GM18507 (cell line): ENCODE results near the gene PAIP2.
A peak's percentile ranks its signal among the peaks of the same experiment; 100 is the strongest.

Source experiments
- DNase-seq: peaks from one replicate; pipeline ENCODE4 v3.0.0; 2011; ENCODE audit warnings: low read depth; ENCODE audit not compliant: insufficient read length; ENCODE audit errors: extremely low spot score
- FAIRE-seq: peaks from 2 replicates; lab custom pipeline; 2011; peaks lifted over from hg19 to GRCh38; lab: Jason Lieb, UNC

The PAIP2 gene

DNA sequence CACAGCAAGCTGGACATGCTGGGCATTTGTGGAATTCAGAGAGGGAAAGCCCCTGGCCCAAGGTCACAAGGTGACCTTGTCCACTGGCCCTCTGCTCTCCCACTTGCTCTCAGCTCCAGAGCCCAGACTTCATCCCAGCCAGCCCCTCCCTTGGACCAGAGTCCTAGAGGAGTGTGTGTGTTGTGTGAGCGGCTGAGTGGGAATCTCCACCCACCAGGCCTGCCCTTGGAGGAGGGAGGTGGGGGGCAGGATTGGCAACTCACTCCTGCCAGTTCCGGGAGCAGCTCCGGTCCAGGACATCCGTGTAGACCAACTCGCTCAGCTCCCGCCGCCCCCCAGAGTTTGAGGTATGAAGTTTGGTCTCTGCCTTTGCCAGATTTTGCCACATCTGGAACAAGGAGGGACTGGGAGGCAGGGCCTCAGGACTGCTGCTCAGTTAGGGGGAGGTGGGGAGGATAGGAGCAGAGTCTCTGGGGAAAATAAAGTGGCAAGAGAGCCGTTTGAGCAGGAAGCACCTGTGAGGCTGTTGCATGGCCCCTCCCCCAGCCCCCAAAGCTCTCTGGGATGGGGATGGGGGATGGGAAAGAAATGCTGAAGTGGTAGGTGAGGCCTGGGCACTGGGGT is 46.7 kb downstream of the PAIP2 start:
- FAIRE-seq = peak; percentile 77
- DNase-seq = no peak

DNA sequence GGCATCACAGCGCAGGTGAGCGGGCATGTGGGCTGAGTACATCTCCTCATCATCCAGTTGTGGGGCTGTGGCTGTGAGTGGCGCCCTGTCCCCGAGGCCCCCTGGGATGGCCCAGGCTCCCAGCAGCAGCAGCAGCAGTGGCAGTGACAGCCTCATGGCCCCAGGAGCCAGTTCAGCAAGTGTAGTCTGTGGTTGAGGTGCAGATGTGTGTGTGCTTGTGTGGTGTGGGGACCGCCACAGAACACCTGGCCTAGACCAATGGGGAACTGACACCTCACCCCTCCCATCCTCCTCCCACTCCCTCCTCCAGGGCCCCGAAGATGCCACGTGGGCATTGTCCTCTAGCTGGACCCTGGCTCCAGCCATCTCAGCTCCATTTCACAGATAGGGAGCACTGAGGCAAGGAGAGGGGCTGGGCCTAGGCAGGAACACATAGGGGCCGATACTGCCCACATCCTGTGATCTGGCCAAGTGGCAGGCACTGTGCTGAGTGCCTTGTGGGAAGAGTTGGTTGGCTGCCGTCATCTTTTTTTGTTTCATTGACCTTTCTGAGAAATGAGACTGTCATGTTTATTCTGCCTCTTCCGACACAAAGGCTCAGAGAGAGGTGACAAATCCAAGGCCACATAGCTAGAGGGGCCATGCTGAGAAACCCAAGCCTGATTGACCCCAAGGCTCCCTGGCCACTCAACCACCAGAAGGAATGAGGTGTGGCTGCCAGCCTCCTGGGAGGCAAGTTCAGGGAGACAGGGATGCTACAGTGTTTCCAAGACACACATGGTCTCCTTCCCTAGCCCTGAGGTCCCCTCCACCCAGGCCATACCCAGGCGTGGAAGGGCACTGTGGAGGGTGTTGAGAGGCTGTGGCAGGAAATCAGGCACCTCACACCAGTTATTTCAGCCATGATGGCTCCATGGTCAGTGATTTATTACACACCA is 48.3 kb downstream of the PAIP2 start, which contains the start of gene MZB1:
Gene MZB1, minus strand, starts transcription at position 213 of the 938 bp plus-strand sequence. Its CDS starts 57 bp downstream, at position 156.
- peak; percentile 97 for FAIRE-seq
- peak; percentile 88 for DNase-seq

DNA sequence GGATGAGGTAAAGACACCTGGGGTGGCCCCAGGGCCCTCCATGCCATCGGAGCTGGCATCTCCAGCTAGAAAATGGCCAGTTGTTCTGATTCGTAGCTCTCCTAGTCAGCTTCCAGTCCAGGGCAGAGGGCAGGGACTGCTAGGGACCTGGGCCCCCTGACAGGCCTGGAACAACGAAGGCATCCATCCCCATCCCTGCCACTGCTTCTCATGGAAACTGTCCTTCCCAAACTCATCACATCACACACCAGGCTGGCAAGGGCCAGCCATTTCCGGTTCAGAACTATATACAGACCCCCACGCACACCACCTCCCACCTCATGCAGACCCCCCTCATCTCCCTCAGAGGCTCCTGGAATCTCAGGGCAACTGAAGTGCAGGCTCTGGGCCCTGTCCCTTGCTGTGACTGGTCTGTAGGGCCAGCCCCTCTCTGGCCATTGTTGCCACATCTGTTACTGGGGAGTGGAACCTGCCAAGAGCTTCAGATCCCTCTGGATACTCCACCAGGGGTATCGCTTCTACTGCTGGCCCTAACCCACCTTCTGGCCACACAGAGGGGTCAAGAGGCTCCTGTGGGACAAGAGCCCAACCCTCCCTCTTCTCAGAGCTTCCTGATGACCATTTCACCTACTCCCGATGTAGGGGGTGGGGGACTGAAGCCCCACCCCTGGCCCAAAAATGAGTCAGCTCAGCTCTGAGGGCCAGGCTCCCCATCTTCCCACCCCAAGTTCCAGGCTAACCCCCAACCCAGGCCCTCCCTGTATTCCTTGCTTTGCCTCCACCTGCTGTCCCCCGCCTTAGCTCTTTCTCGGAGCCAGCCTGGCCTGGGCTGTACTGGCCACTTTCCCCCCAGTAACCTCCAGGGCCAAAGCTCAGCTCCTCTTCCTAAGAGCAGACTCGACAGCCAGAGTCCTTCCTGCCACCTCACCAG is 49.2 kb downstream of the PAIP2 start:
- DNase-seq (no peak), FAIRE-seq (no peak)

DNA sequence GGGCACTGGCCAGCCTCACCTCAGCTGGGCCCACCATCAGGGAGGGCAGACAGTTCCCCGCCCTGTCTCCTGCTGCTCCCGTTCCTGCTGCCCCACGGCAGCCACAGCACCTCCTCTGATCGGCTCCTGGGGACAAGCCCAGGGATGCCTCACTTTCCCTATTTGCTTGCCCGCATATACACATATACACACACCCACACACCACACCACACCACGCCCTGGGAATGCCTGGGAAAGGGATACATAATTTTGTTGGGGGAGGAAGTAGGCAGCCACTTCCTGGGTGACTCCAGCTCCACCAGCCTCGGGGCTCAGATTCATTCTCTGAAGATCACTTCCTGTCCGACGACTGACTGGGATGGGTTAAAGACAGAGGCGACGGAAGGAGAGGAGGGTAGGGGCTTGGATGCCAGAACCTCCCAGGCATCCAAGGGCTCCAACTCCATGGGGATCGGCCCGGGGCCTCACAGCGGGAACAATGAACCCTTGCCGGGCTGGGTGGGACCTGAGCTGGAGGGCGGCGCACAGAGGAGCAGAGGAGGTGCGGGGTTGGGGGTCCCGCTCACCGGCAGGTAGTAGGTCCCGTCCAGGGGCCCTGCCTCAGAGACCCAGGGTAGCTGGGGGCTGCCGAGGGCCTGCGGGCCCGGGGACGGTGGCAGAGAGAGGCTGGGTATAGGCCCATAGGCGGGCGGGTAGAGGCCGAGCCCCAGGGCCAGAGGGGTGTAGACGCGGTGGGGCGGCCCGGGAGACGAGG is 50.1 kb downstream of the PAIP2 start:
- DNase-seq (no peak), FAIRE-seq (peak; percentile 79)

DNA sequence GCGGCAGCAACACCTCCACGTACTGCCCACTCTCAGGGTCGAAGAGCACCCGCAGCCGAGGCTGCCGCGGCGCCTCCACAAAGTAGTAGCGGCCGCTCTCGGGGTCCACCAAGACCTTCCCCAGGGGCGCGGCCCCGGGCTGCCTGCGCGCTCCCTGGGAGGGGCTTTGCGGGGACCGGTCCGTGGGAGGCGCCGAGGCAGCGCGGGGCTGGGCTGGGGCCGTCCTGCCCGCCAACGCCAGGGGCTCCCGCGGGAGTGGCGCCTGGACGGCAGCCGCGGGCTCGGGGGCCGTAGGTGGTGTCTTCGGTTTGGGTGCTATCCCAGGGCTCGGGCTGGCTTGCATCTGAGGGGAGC is 50.6 kb downstream of the PAIP2 start:
- FAIRE-seq (no peak), DNase-seq (no peak)

DNA sequence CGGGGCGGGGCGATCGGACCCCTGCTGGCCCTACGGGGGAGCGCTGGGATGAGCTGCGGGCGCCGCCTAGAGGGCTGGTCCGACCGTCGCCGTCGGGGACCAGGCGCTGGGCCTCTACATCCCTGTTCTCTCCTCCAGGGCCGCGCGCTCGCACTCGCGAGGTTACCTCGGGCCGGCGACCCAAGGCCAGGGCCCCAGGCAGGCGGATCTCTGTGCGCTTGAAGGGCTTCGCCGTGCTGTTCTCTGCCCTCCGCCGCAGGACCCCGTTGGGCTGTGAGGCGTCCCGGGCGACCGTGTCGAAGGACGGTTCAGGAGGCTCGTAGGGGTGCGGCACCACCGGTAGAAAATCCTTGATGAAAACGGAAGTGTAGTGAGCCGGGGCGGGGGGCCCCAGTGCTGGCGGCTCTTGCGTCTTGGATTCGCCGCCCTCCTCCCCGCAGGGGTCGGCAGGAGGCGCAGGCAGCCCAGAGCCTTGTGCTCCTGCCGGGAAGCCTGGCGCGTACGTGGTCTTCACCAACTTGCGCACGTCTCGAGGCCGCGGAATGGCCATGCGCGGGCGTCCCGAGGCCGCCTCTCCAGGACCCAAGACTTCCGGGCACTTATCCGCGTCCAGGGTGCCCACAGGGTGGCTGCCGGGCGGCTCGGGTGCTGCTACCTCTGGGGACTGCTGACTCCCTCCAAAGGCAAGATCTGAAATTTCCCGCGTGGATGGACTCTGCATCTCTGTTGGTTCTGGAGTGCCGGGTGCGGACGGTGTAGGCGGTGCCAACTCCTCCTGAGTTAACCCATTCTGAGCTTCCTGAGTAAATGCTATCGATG is 51.2 kb downstream of the PAIP2 start:
- peak; percentile 70 for DNase-seq

DNA sequence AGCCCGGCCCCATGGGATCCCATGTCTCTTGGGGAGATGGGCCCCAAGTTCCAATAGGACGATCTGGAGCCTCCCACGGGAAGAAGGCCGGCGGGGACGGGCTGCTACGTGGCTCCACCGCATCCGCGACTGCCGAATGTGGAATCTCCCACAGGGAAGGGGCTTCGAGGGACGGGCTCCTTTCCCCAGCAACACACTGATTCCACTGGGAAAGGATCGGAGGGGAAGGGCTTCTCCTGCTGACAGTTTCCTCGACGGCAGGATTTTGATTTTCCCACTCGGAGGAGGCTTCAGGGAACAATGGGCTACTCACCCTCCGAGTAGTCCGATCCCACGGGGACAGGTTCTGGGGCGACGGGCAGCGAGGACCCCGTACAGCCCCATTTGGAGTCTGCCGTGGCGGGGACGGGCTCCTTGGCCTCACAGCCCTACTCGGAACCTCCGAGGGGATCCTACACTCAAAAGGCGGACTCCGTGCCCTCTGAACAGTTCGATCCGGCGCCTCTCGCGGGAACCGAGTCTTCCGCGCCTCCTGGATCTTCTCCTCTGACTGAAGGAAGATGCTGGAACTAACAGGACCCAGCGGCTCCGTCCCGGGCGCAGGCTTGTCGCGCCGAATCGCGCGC is 52.0 kb downstream of the PAIP2 start:
- FAIRE-seq = no peak
- DNase-seq = no peak

More for the DNA sequence above, 51.2 kb downstream of the PAIP2 start:
- FAIRE-seq = peak; percentile 82

DNA sequence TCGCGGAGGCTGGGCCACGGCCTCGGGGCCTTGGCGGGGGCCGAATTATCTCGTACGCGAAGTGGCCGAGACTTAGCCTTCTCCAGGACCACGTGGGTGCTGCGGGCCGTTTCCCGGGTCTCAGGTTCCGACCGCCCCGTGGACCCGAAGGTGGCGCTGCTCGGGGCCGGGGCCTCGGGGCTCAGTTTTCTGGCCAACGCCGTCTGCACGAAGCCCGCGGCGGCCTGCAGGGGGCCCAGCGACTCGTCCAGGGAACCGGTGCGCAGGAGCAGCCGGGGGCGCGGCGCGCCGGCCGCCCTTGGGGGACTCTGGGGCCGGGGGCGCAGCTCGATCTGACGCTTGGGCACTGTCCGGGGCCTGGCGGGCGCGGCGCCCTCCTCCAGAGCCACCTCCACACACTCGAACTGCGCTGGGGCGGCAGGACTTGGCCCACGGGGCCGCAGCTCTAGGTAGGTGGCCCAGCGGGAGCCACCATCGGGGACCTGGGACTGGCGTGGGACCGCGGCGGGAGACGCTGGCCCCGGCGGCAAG is 52.5 kb downstream of the PAIP2 start:
- FAIRE-seq (peak; percentile 26), DNase-seq (no peak)

DNA sequence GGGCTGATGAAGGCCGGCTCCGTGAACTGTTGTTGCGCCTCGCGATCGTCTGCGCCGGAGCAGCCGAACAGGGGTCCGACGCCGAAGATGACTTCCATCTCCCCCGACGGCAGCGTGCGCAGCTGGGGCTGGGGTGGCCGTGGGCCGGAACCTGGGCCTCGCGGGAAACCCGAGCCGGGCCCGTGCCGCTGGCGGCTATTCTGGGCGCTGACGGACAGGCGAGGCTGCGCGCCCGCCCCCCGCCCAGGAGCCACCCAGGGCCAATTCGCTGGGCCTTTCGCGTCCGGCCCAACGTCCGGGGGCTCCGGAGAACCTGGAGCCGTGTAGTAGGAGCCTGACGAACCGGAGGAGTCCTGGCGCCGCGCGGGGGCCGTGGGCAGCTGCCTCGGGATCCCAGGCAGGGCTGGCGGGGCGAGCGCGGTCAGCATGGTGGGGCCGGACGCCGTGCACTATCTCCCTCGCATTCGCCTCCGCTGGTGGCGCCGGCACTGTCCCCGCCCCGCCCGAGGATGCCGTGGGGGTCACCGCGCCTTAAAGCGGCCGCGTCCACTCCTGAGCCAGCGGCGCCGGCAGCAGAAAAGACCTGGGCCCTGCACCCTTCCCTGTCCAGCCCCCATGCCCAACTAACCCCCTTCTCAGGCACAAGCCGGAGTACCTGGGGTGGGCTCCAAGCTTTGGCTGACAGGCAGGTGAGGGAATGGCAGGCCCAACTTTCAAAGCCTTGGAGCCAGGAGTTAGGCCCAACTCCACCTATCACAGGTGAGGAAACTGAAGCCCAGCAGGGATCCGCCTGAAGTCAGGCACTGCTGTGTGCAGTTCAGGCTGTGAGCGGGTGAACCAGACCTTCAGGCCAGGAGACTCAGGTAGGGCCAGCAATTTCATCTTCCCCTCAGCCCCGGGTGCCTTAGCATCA is 53.3 kb downstream of the PAIP2 start, which contains the start of gene PROB1:
Gene PROB1, minus strand, starts transcription at position 451 of the 913 bp plus-strand sequence. Its CDS starts 23 bp downstream, at position 428.
- DNase-seq (no peak), FAIRE-seq (no peak)

DNA sequence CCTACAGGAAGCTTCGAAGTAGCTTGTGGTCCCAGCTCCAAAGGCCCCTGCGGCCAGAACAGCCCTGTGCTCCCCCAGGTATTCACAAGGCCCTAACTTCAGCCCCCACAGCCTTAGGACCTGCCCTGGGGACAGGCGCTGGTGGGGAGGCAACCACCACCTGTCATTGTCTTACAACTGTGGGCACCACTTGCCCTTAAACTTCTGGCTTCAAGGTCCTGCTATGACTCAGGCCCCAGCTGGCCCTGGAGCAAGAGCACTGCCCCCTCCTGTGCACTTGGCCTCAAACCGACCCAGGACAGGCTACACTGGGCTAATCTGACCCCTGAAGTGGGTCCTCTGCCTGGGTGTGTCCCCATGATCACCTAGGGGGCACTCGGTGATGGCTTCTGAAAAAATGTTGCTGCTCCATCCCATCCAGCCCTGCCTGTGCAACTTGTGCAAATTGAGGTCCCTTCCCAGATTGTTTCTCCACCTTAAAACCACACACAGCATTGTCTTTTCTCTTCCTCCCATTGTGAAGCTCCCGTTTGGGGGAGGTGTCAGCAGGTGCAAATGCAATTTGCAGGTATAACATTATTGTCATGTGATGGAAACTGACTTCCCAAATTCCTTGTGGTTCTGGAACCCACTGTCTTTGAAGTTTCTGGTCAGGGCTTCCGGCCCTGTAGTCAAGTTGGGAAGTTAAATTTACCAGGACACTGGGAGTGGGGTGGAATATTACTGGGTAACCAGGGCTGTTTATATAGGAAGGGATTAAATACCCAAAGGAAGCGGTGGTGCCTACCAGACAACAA is 54.4 kb downstream of the PAIP2 start:
- FAIRE-seq (peak; percentile 38), DNase-seq (no peak)

DNA sequence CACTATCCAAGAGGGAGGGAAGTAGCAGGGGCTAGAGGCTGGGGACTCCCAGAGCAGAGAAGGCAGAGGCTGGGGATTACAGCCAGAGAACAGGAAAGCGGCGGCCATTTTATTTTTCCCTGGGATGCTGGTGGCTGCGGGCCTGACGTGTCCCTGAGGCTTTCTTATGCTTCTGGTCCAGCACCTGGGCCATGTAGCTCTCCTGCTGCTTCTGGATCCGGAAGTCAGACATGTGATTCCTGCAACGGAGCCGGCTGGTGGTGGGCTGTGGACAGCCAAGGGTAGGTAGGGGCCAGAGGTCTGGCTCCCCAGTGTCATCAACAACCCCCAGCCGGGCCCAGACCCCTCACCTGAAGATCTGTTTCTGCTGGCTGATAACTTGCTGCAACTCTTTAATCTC is 55.0 kb downstream of the PAIP2 start:
- FAIRE-seq (no peak), DNase-seq (no peak)

DNA sequence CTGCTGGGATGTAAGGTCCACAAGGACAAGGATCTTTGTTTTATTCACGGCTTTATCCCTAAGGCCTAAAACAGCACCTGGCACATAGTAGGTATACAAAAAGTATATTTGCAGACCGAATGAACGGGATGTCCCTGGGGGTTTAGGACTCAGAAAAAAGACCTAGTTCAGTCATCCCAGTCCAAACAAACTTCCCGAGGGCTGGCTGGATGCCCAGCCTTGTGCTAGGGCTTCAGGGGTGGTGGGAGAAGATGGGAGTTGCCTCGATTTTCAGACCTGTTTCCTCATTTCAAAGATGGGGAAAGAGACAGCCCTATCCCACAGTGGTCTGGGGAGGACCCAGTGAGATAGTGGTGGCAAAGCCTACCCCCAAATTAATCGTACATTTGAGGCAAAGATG is 56.3 kb downstream of the PAIP2 start:
- FAIRE-seq (no peak), DNase-seq (no peak)

DNA sequence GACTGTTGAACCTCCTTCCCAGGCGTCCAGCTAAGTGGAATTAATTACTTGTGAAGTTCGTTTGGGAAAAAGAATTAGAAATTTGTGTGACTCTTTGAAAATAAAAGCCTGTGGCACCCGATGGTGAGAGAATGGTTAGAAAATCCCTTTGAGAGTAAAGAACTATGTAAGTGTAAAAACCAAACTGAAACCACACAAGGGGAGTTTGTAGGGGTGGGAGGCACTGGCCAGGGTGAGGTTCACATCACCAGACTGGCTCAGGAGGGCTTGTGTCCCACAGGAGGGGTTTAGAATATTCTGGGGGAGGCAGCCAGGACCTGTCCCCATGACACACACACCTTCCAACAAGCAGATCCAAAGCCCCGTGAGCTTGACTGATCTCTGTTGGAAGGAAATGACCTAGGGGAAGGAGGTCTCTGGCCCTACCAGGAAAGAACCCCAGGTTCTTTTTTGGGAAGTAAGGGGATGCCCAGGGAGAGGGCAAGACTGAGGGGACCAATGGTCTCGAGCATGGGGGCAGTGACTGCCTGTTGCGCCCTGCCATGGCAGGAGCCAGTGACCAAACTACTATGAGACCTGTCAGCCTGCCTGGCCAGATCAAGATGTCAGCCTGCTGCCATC is 58.0 kb downstream of the PAIP2 start:
- DNase-seq = no peak
- FAIRE-seq = peak; percentile 78

DNA sequence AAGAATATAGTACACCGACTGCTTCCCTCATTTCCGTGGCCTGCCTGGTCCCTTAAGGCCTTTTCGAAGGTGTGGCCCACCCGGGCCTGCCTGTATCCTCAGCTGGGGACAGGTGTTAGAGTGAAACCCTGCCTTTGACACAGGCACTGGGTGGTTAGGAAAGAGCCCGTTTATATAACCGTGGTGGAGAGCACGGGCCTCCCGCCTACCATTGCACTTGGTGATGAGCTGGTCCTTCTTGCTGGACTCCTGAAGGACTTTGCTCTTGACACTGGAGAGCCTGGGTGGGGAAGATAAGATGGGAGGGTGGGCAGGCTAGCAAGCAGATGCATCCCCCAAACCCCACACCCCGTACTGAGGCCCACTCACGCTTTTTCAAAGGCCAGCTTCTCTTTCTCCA is 59.9 kb downstream of the PAIP2 start:
- FAIRE-seq (no peak), DNase-seq (no peak)

DNA sequence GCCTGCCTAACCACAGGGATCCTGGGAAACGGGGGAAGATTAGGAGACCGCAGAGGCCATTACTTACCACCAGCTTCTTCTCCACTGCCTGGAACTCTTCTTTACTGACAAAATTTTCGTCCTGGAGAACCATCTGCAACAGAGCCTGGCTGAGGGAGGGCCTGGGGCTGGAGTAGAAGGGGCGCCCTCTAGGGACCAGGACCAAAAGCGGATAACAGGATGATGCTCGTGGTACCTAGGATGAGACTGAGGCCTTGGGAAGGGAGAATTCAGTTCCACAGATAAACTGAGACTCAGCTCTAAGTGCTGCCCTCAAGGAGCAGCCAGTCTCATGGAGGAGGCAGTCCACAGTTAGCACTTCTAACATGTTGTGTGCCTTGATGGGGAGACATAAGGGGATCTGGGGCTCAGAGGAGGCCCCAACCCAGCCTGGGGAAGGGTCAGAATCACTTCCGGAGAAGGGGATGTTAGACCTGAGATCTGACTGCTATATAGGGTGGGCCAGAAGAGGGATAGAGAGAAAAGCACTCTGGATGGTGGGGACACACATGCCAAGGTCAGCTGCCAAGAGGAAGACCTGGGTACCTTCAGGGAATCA is 61.0 kb downstream of the PAIP2 start:
- FAIRE-seq (no peak), DNase-seq (no peak)
